HG03571 (cell line): ENCODE data around the gene B3GALT2.

Experiments
- ATAC-seq: cut with Tn5 transposase; IDR thresholded peaks from one replicate; pipeline ENCODE4 v1.9.1; 2021; ENCODE audit not compliant: unreplicated experiment

The B3GALT2 gene

GRCh38 chr1:193183019-193183627, 3.3 kb downstream of the B3GALT2 start:
- peak; percentile 60 for ATAC-seq

GRCh38 chr1:193181985-193182384, 4.4 kb downstream of the B3GALT2 start:
- no peak for ATAC-seq

- no peak for ATAC-seq
These were observed 4.9 kb downstream of the B3GALT2 start for GRCh38 chr1:193181536-193181935.

GRCh38 chr1:193179094-193179493, 7.3 kb downstream of the B3GALT2 start:
- no peak for ATAC-seq

- no peak for ATAC-seq
These were observed 9.6 kb downstream of the B3GALT2 start for GRCh38 chr1:193176788-193177187.

GRCh38 chr1:193176113-193176512, 10.3 kb downstream of the B3GALT2 start:
- no peak for ATAC-seq

GRCh38 chr1:193157360-193157759, 29.1 kb downstream of the B3GALT2 start:
- no peak for ATAC-seq

GRCh38 chr1:193156822-193157142, 29.6 kb downstream of the B3GALT2 start:
- ATAC-seq = no peak

GRCh38 chr1:193156117-193156821, 30.1 kb downstream of the B3GALT2 start:
- no peak for ATAC-seq

- ATAC-seq = no peak
These were observed 41.4 kb downstream of the B3GALT2 start for GRCh38 chr1:193144999-193145398.

- ATAC-seq = no peak
These were observed 42.0 kb downstream of the B3GALT2 start for GRCh38 chr1:193144361-193144938.

- no peak for ATAC-seq
These were observed 43.1 kb downstream of the B3GALT2 start for GRCh38 chr1:193143285-193143684.

GRCh38 chr1:193142409-193142808, 44.0 kb downstream of the B3GALT2 start:
- ATAC-seq = no peak

GRCh38 chr1:193141804-193142203, 44.6 kb downstream of the B3GALT2 start:
- ATAC-seq = no peak

- no peak for ATAC-seq
These were observed 46.2 kb downstream of the B3GALT2 start for GRCh38 chr1:193140254-193140653.

- no peak for ATAC-seq
These were observed 55.0 kb downstream of the B3GALT2 start for GRCh38 chr1:193131266-193131860.
